CD4-positive, alpha-beta T cell treated with Interleukin-6 at 100 ng/mL for 8 hours (primary cell): ENCODE measurements around the gene TRIOBP.

Experiments
- DNase-seq: peaks from one replicate; pipeline ENCODE4 v3.0.0-alpha.2; 2020; ENCODE audit warnings: mixed read lengths, low spot score

The TRIOBP gene

GRCh38 chr22:37804881-37805809 lies 108.3 kb downstream of the TRIOBP start:
- peak; percentile 56 for DNase-seq

- no peak for DNase-seq
Observed at GRCh38 chr22:37805810-37806277, 109.0 kb downstream of the TRIOBP start.

GRCh38 chr22:37806409-37807333 lies 109.8 kb downstream of the TRIOBP start:
- DNase-seq, result no peak

GRCh38 chr22:37807410-37808293 lies 110.8 kb downstream of the TRIOBP start, which contains the start of gene GCAT:
Gene GCAT (plus strand): TSS chr22:37807934. CDS start chr22:37807968, 34 bp downstream.
- DNase-seq, result peak; percentile 91

GRCh38 chr22:37808294-37808657 lies 111.4 kb downstream of the TRIOBP start:
- no peak for DNase-seq

GRCh38 chr22:37809672-37810333 lies 113.0 kb downstream of the TRIOBP start:
- DNase-seq, result no peak

GRCh38 chr22:37811867-37812266 lies 115.0 kb downstream of the TRIOBP start:
- DNase-seq, result no peak

- no peak for DNase-seq
Observed at GRCh38 chr22:37812869-37813678, 116.2 kb downstream of the TRIOBP start.

- no peak for DNase-seq
Observed at GRCh38 chr22:37815593-37815992, 118.7 kb downstream of the TRIOBP start.

- DNase-seq, result no peak
Observed at GRCh38 chr22:37816543-37817180, 119.8 kb downstream of the TRIOBP start.

GRCh38 chr22:37817705-37818408 lies 121.0 kb downstream of the TRIOBP start:
- peak; percentile 70 for DNase-seq

GRCh38 chr22:37818409-37819104 lies 121.7 kb downstream of the TRIOBP start:
- peak; percentile 59 for DNase-seq

GRCh38 chr22:37819105-37819433 lies 122.2 kb downstream of the TRIOBP start:
- no peak for DNase-seq

GRCh38 chr22:37820350-37820749 lies 123.5 kb downstream of the TRIOBP start:
- DNase-seq, result no peak

GRCh38 chr22:37822079-37822833 lies 125.4 kb downstream of the TRIOBP start:
- no peak for DNase-seq

GRCh38 chr22:37823134-37823985 lies 126.5 kb downstream of the TRIOBP start, which contains the start of gene GALR3:
Gene GALR3 (plus strand): TSS chr22:37823382. CDS start chr22:37823407, 25 bp downstream.
- DNase-seq, result no peak
